Rectal smooth muscle tissue (tissue), 1 donor: ENCODE measurements around the gene PITPNB.

Source experiments
- H3K27ac ChIP-seq: one replicate; pipeline ENCODE4 v1.7.0; 2013; ENCODE audit warnings: low read depth, low read length, inconsistent platforms
- H3K27me3 ChIP-seq: one replicate; pipeline ENCODE4 v1.7.0; 2013; ENCODE audit warnings: low read length; ENCODE audit not compliant: control insufficient read depth, insufficient read depth
- H3K36me3 ChIP-seq: one replicate; pipeline ENCODE4 v1.7.0; 2013; ENCODE audit warnings: low read length; ENCODE audit not compliant: control insufficient read depth, insufficient read depth
- H3K4me1 ChIP-seq: one replicate; pipeline ENCODE4 v1.7.0; 2013; ENCODE audit warnings: low read length; ENCODE audit not compliant: control insufficient read depth, insufficient read depth
- H3K4me3 ChIP-seq: one replicate; pipeline ENCODE4 v1.7.0; 2013; ENCODE audit warnings: low read length
- H3K9ac ChIP-seq: one replicate; pipeline ENCODE4 v1.7.0; 2013; ENCODE audit warnings: low read length

The PITPNB gene

GRCh38 chr22:27919222-27919941 lies at the start of gene PITPNB:
Gene PITPNB (minus strand): TSS chr22:27919256. CDS start chr22:27919191, 65 bp downstream.
- Histone ChIP-seq H3K4me1 (peaks cover 7% of the 10 kb centered on the region), H3K27ac (peak within 1 kb of the TSS; percentile 90), H3K36me3 (no peaks in the 10 kb centered on the region), H3K27me3 (no peaks in the 10 kb centered on the region), H3K4me3 (peak within 1 kb of the TSS; percentile 88), H3K9ac (peak within 1 kb of the TSS; percentile 61)

DNA sequence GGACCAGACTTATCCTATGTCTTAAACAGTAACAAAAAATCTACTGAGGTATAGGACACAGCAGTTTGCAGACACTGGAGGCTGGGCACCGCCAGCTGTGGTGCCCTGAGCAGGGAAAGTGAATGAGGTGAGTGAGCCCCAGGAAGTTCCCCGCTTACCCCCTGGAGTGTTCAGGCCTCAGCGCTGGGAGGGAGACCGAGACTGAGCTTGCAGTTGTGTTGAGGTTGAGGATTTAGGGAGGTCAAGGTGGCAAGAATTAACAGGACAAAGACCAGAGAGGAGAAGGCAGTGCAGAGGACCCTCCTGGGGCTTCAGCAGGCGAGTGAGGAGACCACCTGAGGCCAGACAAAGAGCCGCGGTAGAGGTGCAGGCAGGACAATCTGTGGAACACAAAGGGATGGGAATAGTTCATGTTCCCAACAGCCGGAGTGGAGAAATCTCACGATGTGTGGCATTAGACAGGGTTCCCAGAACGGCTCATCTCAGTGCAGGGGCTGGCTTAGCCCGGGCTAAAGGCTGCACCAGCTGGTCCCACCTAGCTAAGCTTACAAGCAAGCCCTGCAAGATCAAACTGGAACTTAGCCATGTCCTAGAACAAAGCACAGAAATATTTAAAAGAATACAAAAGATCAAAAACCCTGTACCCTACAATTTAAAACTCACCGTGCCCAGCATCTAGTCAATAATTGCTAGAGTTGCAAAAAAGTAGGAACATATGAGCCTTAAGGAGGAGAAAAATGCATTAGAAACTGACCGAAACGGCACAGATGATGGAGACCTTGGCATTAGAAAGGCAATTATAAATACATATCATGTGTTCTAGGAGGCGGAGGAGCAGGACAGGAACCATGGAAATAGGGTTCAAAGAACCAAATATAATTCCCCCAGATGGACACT lies 47.4 kb upstream of the PITPNB start:
- H3K36me3 ChIP-seq = no peaks in the 10 kb centered on the region
- H3K4me1 ChIP-seq = no peaks in the 10 kb centered on the region

DNA sequence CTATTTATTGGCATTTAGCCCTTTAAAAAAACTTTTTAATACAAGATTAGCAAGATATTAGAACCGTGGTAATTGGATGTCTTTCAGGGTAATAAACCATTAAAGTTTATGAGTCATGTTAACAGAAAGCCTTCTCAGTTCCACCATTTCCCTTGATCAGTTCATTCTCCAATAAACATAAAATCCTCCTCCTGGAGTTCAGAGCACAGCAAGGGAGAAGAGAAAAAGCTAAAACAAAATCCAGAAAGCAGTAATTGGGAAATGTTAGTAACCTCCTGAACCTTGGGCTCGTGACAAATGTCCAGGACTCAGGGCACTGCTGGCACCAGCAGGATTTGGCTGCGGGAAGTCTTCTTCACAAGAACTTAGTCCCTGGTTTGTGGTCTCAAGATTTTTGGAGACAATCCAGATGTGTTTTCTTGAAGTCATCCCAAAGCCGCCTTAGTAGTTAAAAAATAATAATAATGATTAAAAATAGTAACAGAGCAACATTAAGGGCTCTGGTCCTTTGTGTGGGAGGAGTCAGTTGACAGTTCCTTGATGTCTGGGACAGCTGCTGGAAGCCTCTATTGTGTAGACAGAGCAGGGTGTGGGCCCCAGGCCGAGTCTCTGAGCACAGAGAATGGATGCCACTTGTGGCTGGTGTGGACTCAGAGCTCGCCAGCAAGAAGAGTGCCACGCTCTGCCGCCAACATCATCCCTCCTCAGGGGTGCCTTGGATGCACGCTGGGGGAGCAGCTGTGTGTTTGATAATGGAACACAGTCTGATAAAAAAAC lies 43.4 kb upstream of the PITPNB start:
- no peaks in the 10 kb centered on the region for H3K27me3 ChIP-seq
- no peaks in the 10 kb centered on the region for H3K36me3 ChIP-seq
- no peak overlapping the region for H3K9ac ChIP-seq
- no peak overlapping the region for H3K27ac ChIP-seq
- no peak overlapping the region for H3K4me3 ChIP-seq
- no peaks in the 10 kb centered on the region for H3K4me1 ChIP-seq

More for the DNA sequence above, 47.4 kb upstream of the PITPNB start:
- Histone ChIP-seq H3K9ac (no peak overlapping the region), H3K27ac (no peak overlapping the region), H3K4me3 (no peak overlapping the region), H3K27me3 (no peaks in the 10 kb centered on the region)

- Histone ChIP-seq H3K27ac (no peak overlapping the region), H3K36me3 (no peaks in the 10 kb centered on the region), H3K4me3 (no peak overlapping the region), H3K27me3 (no peaks in the 10 kb centered on the region), H3K4me1 (no peaks in the 10 kb centered on the region), H3K9ac (no peak overlapping the region)
Observed at GRCh38 chr22:27961680-27962079, 42.6 kb upstream of the PITPNB start.

DNA sequence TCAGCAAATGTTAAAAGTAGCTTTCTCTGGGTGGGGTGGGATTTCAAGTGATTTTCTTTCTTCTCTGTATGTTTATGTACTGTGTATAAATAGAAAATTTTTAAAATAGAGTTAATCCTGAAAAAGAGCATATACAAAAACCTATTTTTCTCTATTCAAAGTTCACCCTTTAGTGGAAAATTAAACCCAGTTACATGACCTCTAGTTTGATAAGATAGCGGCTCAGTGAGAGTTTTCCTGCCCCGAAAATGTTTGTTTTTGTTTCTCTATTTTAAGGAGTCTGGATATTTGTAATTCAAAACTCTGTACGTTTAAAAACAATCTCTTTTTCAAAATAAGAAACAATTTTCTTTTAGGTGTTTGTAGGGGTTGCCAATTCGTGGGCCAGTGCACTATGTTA lies 42.1 kb upstream of the PITPNB start:
- no peaks in the 10 kb centered on the region for H3K36me3 ChIP-seq
- no peak overlapping the region for H3K27ac ChIP-seq
- no peak overlapping the region for H3K4me3 ChIP-seq
- no peaks in the 10 kb centered on the region for H3K27me3 ChIP-seq
- no peak overlapping the region for H3K9ac ChIP-seq
- H3K4me1 ChIP-seq = no peaks in the 10 kb centered on the region

- Histone ChIP-seq H3K4me3 (no peak overlapping the region), H3K27ac (no peak overlapping the region), H3K27me3 (no peaks in the 10 kb centered on the region), H3K36me3 (no peaks in the 10 kb centered on the region), H3K4me1 (no peaks in the 10 kb centered on the region), H3K9ac (no peak overlapping the region)
Observed at GRCh38 chr22:27959335-27960090, 40.5 kb upstream of the PITPNB start.

- Histone ChIP-seq H3K27me3 (no peaks in the 10 kb centered on the region), H3K4me1 (peaks cover 2% of the 10 kb centered on the region), H3K36me3 (no peaks in the 10 kb centered on the region), H3K9ac (no peak overlapping the region), H3K4me3 (no peak overlapping the region), H3K27ac (no peak overlapping the region)
Observed at GRCh38 chr22:27952779-27953178, 33.7 kb upstream of the PITPNB start.

DNA sequence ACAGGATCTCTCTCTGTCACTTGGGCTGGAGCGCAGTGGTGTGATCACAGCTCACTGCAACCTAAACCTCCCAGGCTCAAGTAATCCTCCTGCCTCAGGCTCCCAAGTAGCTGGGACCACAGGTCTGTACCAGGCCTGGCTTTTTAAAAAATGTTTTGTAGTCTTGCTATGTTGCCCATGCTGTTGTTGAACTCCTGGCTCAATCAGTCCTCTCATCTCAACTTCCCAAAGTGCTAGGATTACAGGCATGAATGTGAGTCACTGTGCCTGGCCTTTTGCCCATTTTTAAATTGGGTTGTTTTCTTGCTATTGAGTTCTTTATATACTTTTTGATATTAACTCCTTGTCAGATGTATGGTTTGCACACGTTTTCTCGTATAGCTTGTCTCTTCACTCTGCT lies 33.0 kb upstream of the PITPNB start:
- H3K36me3 ChIP-seq = no peaks in the 10 kb centered on the region
- no peaks in the 10 kb centered on the region for H3K27me3 ChIP-seq
- H3K9ac ChIP-seq = no peak overlapping the region
- peaks cover 2% of the 10 kb centered on the region for H3K4me1 ChIP-seq
- H3K27ac ChIP-seq = no peak overlapping the region
- no peak overlapping the region for H3K4me3 ChIP-seq

DNA sequence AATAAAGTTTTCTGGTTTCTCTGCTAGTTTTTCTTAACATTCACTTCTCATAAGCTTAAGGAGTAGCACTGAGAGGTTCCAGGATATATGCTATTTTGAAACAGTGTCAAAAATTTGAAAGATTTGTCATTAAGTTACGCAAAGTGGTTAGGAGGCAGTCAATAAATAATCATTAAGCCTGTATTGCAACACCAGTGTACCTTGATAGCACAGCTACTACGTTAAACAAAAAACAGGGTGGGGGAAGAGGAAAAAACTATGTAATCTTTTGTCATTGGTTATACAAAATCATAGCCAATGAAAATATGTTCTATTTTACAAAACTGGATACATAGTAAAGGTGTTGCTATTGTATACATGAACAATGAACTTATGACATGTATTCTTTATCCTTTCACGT lies 30.4 kb upstream of the PITPNB start:
- no peaks in the 10 kb centered on the region for H3K27me3 ChIP-seq
- no peaks in the 10 kb centered on the region for H3K36me3 ChIP-seq
- no peak overlapping the region for H3K9ac ChIP-seq
- H3K4me3 ChIP-seq = no peak overlapping the region
- H3K4me1 ChIP-seq = peaks cover 2% of the 10 kb centered on the region
- no peak overlapping the region for H3K27ac ChIP-seq

DNA sequence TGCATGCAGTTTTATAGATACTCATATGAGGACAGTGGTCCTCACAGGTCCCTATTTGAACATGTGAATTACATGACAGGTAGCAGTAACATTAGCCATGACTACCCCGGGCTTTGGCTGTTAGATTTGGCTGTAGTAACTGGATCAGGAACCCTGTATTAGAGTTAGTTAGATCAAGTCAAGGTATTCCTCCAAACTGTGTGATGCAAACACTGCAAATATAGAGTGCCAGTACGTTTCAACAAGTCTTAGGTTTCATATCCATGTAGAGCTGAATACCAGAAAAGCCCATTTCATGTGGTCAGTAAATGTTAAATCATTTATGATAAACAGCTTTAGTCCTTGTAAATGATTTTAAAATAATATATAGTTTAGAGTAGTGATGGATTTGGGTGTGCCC lies 29.5 kb upstream of the PITPNB start:
- no peak overlapping the region for H3K4me3 ChIP-seq
- no peaks in the 10 kb centered on the region for H3K36me3 ChIP-seq
- H3K4me1 ChIP-seq = peaks cover 2% of the 10 kb centered on the region
- no peaks in the 10 kb centered on the region for H3K27me3 ChIP-seq
- no peak overlapping the region for H3K9ac ChIP-seq
- H3K27ac ChIP-seq = no peak overlapping the region

DNA sequence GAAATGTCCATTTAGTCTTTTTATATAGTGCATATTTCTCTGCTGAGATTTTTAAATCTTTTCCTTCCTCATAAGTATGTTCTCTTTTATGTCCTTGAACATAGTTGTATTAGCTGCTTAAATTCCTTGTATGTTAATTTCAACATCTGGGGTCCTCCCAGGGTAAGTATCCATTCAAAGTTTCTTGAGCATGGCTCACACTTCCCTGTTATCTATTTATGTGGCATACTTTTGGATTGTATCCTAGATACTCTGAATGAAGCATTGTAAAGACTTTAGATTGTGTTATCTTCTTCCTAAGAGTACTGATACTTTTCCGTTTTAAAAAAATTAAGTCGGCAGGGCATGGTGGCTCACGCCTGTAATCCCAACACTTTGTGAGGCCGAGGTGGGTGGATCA lies 28.4 kb upstream of the PITPNB start:
- no peaks in the 10 kb centered on the region for H3K27me3 ChIP-seq
- no peak overlapping the region for H3K27ac ChIP-seq
- no peaks in the 10 kb centered on the region for H3K36me3 ChIP-seq
- H3K4me3 ChIP-seq = no peak overlapping the region
- peaks cover 2% of the 10 kb centered on the region for H3K4me1 ChIP-seq
- H3K9ac ChIP-seq = no peak overlapping the region

- no peaks in the 10 kb centered on the region for H3K4me1 ChIP-seq
- H3K27me3 ChIP-seq = no peaks in the 10 kb centered on the region
- no peak overlapping the region for H3K27ac ChIP-seq
- no peak overlapping the region for H3K9ac ChIP-seq
- H3K4me3 ChIP-seq = no peak overlapping the region
- H3K36me3 ChIP-seq = no peaks in the 10 kb centered on the region
Observed at GRCh38 chr22:27941143-27941542, 22.1 kb upstream of the PITPNB start.
